Measurements from ENCODE around the gene ERCC2. TPM values are rescaled to one million over a fixed set of nuclear protein-coding genes. Genes with fewer than 3 reads are reported as not detected.

Gene ERCC2
- total RNA-seq, 4 donors from 2014 or later = 1.8 to 16.6 (median 10.5) TPM

- Histone ChIP-seq H3K27ac (no peak overlapping the region), H3K27me3 (no peaks in the 10 kb centered on the region), H3K4me1 (no peaks in the 10 kb centered on the region), H3K36me3 (no peaks in the 10 kb centered on the region), H3K4me3 (no peak overlapping the region), H3K9me3 (no peaks in the 10 kb centered on the region)
- intact Hi-C loops (cut with DNase I; ENCODE audit: low total_unique reads) = no loop called here
- no peak for DNase-seq
- TF ChIP-seq CTCF (IDR thresholded peaks at IDR 0.05) (no peak), POLR2A (IDR thresholded peaks at IDR 0.05) (no peak)
Measured at GRCh38 chr19:45358213-45358792, 12.1 kb downstream of the ERCC2 start.

- no peaks in the 10 kb centered on the region for H3K36me3 ChIP-seq
- DNase-seq = no peak
- H3K4me3 ChIP-seq = no peak overlapping the region
- intact Hi-C loops (cut with DNase I; ENCODE audit: low total_unique reads) = no loop called here
- TF ChIP-seq CTCF (IDR thresholded peaks at IDR 0.05) = no peak
- TF ChIP-seq POLR2A (IDR thresholded peaks at IDR 0.05) = no peak
- no peaks in the 10 kb centered on the region for H3K9me3 ChIP-seq
- no peaks in the 10 kb centered on the region for H3K27me3 ChIP-seq
- H3K4me1 ChIP-seq = no peaks in the 10 kb centered on the region
- no peak overlapping the region for H3K27ac ChIP-seq
Measured at GRCh38 chr19:45357445-45357783, 13.0 kb downstream of the ERCC2 start.

- H3K36me3 ChIP-seq = no peaks in the 10 kb centered on the region
Measured at GRCh38 chr19:45356760-45357444, 13.5 kb downstream of the ERCC2 start.

GRCh38 chr19:45355910-45356309 is 14.5 kb downstream of the ERCC2 start:
- H3K4me1 ChIP-seq = no peaks in the 10 kb centered on the region
- no peaks in the 10 kb centered on the region for H3K36me3 ChIP-seq
- H3K9me3 ChIP-seq = no peaks in the 10 kb centered on the region
- DNase-seq = no peak
- H3K27me3 ChIP-seq = no peaks in the 10 kb centered on the region
- no peak overlapping the region for H3K4me3 ChIP-seq
- intact Hi-C loops (cut with DNase I; ENCODE audit: low total_unique reads) = no loop called here
- H3K27ac ChIP-seq = no peak overlapping the region
- TF ChIP-seq CTCF (IDR thresholded peaks at IDR 0.05) (no peak), POLR2A (IDR thresholded peaks at IDR 0.05) (no peak)

More at GRCh38 chr19:45356760-45357444, 13.5 kb downstream of the ERCC2 start:
- H3K27ac ChIP-seq = no peak overlapping the region
- no peak for TF ChIP-seq POLR2A (IDR thresholded peaks at IDR 0.05)
- no peak for TF ChIP-seq CTCF (IDR thresholded peaks at IDR 0.05)
- no peaks in the 10 kb centered on the region for H3K4me1 ChIP-seq
- H3K9me3 ChIP-seq = no peaks in the 10 kb centered on the region
- no peak overlapping the region for H3K4me3 ChIP-seq
- intact Hi-C loops (cut with DNase I; ENCODE audit: low total_unique reads) = no loop called here
- no peak for DNase-seq
- no peaks in the 10 kb centered on the region for H3K27me3 ChIP-seq

- Histone ChIP-seq H3K4me1 (no peaks in the 10 kb centered on the region), H3K4me3 (no peak overlapping the region), H3K9me3 (no peaks in the 10 kb centered on the region), H3K27ac (no peak overlapping the region), H3K36me3 (no peaks in the 10 kb centered on the region), H3K27me3 (no peaks in the 10 kb centered on the region)
- TF ChIP-seq POLR2A (IDR thresholded peaks at IDR 0.05) = no peak
- TF ChIP-seq CTCF (IDR thresholded peaks at IDR 0.05) = no peak
- intact Hi-C loops (cut with DNase I; ENCODE audit: low total_unique reads) = no loop called here
- no peak for DNase-seq
Measured at GRCh38 chr19:45355402-45355801, 15.0 kb downstream of the ERCC2 start.
